HG03342 (cell line): ENCODE data around the gene PM20D2.
"Not testable (repeated sequence)": the region's sequence is repeated elsewhere in the genome, so short reads cannot be mapped to it uniquely, and the experiment has no call there.

Experiments used
- ATAC-seq: cut with Tn5 transposase; IDR thresholded peaks from one replicate; pipeline ENCODE4 v1.9.1; 2021; ENCODE audit warnings: mild to moderate bottlenecking, moderate library complexity; ENCODE audit not compliant: unreplicated experiment

Gene PM20D2

GRCh38 chr6:89145956-89146717 is at the start of gene PM20D2:
TSS of gene PM20D2 (plus strand) at chr6:89146055. CDS start at chr6:89146145, 90 bp downstream.
- ATAC-seq = peak; percentile 46

GRCh38 chr6:89098461-89098860 is 47.4 kb upstream of the PM20D2 start:
- ATAC-seq = no peak

DNA sequence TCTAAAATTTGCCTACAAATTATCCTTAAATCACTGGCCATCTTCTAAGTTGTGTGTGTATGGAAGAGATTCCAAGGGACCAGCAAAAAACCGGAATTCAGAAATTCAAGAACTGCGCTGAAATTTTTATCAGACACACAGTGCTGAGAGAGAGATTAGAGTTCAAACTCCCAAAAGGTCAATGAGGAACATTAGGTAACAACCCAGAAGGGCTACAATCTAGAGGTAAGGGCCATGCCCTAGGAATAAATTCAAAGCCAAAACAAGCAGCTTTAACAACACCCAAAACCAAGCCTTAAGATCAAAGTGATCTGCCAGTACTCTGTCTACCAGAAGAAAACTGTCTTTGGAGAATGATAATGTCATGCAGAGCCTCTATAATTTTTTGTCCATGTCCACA is 45.7 kb upstream of the PM20D2 start:
- no peak for ATAC-seq

GRCh38 chr6:89110284-89110683 is 35.6 kb upstream of the PM20D2 start:
- ATAC-seq = no peak

GRCh38 chr6:89111933-89112332 is 33.9 kb upstream of the PM20D2 start:
- no peak for ATAC-seq

- ATAC-seq = no peak
Observed at GRCh38 chr6:89116702-89117101, 29.2 kb upstream of the PM20D2 start.

- ATAC-seq = peak; percentile 82
Observed at GRCh38 chr6:89117211-89118108, 28.4 kb upstream of the PM20D2 start, which contains the start of gene SRSF12. TSS of gene SRSF12 (minus strand) at chr6:89118071. CDS start at chr6:89117887, 184 bp downstream.

GRCh38 chr6:89118931-89119330 is 26.9 kb upstream of the PM20D2 start:
- ATAC-seq = no peak

DNA sequence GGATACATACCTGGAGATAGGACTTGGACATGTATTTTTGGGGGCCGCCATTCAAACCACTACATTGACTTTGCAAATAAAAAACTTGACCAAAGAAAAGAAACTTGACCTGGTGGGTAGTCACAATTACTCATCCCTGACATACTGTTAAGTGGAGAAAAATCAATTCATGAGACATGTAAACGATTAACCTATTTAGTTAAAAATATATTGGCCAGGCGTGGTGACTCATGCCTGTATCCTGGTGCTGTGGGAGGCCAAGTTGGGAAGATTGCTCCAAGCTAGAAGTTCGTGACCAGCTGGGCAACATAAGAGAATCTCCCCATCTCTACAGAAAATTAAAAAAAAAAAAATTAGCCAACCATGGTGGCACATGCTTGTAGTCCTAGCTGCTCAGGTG is 25.5 kb upstream of the PM20D2 start:
- no peak for ATAC-seq

DNA sequence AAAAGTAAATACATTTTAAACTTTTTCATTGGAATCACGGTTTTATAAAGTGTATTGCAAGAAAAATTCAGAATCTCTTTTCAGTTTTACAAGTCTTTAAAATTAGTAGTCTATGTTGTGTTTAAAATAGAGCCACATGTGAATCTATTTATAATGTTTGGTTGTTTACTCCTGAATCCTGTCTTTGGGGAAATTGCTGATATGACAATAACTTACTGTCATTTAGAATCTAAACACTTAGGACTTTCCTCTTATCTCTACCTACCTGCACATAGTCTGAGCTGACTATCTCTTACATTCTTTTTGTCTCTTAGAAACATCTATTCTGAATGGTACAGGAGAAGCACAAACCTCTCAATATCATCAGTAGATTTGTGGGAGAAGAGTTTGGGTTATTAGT is 23.9 kb upstream of the PM20D2 start:
- ATAC-seq = no peak

- ATAC-seq = no peak
Observed at GRCh38 chr6:89122625-89123024, 23.2 kb upstream of the PM20D2 start.

- ATAC-seq = not testable (repeated sequence)
Observed at GRCh38 chr6:89128256-89128671, 17.6 kb upstream of the PM20D2 start.

DNA sequence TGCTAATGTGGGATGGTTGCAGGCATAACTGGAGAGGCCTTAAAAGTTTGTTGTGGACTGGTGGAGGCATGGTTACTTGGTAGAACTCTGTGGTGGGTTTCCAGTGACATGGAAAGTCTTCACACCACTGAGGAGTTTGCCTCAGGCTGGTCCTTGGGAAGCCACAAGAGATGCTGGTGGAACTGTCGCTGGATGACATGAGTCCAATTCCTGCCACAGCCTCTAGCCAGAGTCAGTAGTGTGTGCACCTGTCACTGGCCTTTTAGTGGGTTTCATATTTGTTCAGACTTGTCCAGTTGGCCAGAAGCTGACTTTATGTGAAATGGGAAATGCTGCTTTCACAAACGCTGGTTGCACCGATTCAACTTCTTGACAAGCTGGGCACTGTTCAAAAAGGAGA is 14.3 kb upstream of the PM20D2 start:
- ATAC-seq = no peak

DNA sequence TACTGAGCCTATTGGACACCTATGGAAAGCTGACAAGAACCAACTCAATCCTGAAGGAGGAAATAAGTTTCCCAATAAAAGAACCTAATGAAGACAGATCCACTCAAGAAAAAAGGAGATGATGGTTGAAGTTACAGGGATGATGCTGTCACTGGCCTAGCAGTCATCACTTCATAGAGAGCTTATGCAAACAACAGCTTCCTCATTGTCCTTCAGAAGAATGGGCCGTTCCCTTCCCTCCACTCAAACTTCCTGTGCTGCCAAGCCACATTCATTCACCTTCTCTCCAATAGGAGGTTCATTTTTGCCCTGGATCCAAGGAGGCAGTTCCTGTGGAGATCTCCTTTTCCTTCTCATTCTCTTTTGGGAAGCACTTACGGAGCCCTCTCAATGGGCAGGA is 13.8 kb upstream of the PM20D2 start:
- no peak for ATAC-seq

- no peak for ATAC-seq
Observed at GRCh38 chr6:89133981-89134380, 11.9 kb upstream of the PM20D2 start.

GRCh38 chr6:89134723-89135122 is 11.1 kb upstream of the PM20D2 start:
- ATAC-seq = no peak

DNA sequence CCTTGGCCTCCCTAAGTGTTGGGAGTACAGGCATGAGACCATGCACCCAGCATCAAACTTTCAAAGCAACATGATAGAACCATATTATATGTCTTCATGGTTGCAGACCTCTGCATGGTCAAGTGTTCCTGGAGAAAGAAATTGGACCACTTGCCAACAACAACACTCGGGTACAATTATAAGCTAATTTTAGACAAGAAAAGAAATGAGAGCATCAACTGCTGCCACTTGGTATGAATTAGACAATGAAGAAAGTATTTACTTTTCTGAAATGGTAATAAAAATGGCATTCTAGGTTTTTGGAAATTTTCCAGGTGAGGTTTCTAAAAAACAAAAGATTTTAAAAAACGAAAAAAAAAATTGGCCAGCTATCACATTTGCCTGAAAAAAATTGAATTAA is 7.7 kb upstream of the PM20D2 start:
- ATAC-seq = no peak

DNA sequence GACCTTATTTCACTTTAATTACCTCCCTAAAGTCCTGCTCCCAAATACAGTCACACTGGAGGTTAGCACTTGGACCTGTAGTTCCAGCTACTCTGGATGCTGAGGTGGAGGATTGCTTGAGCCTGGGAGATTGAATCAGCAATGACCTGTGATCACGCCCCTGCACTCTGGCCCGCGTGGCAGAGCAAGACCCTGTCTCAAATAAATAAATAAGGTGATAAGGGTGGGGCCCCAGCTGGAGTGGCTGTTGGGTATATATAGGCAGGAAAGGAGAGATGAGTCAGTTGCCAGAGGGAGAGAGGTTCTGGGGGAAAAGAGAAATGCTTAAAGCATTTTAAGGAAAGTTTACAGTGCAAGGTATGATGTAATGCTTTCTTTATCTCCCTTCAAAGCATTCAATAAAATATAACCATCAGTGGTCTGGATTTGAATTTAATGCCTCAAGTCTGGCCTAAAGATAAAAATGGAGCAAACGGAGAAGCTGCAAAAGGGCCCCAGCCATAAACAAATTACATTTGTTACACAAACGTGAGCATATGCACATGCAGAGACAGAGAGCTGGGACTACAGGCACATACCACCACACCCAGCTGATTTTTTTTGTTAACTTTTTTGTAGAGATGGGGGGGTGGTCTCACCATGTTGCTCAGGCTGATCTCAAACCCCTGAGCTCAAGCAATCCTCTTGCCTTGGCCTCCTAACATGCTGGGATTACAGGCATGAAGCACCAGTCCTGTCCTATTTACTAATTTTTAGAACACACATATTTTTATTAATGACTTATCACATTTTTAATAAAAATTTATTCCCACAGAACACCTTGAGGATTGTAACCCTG is 6.1 kb upstream of the PM20D2 start:
- no peak for ATAC-seq

GRCh38 chr6:89140347-89141156 is 5.3 kb upstream of the PM20D2 start:
- ATAC-seq = no peak

DNA sequence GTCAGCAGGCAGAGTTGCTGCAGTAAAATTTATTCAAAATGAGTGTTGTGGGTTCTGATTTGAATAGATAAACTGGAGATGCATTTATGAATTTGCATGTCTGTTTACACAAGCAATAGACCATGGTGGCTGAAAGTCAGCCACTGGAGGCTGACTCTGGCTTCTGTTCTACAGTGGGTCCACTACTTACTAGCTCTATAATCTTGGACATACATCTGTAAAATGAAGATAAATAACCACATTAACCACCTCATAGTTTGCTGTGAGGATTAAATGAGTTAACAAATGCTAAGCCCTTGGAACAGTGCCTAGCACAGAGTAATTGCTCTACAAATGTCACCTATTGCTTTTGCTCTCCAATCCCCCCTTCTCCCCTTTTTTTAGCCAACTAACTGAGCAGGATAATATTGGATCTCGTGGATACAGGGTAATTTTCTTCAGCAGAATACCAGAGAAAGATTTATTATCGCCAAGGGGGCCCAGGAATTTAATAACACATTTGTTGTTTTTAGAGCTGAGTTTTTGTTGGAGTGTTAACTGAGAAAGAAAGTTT is 1.4 kb upstream of the PM20D2 start:
- peak; percentile 64 for ATAC-seq
